ENCODE results near the gene ALDH4A1. TPM values are rescaled to one million over a fixed set of nuclear protein-coding genes. Genes with fewer than 3 reads are reported as not detected.

ALDH4A1 gene
- total RNA-seq, 1 experiment from 2014 or later, result 31.0 TPM

DNA sequence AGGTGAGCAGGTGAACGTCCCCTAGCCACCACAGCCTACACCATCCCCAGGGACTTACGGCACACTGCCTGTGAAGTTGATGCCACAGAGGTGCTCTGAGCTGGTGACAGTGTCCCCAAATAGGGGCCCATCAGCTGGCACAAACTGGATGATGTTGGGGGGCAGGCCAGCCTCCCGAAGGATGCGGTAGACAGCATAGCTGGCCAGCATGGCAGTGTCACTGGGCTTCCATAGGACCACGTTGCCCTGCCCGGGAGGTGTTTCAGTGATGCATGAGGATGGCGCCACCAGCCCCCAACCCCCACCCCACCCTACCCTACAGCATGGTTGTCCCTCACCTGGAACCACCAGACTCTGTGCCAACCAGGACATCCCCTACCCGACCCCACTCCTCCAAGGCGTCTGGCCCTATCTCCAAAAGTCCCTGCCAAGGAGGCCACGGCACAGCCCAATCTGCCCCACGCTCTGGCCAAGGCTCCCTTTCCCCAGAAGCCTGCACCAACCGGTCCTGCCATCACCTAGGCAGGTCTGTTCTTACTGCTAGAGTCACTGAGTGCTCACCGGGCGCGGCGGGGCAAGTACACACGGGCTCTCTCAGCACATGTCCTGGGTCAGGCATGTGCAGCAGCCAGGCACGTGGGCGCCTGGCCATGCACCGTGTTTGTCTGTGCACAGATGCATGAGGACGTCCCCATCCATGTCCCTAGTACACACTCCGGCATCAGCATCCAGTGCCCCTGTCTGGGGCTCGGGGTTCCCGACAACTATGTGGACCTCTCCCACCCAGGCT lies 20.5 kb downstream of the ALDH4A1 start:
- Mint-ChIP-seq H3K27ac (no peak overlapping the region), H3K27me3 (ENCODE audit: low read depth) (no peaks in the 10 kb centered on the region), H3K4me1 (no peaks in the 10 kb centered on the region; the same call in 1 of the 2 replicates), H3K9me3 (no peaks in the 10 kb centered on the region), H3K36me3 (peaks cover 6% of the 10 kb centered on the region; the same call in 1 of the 2 replicates), H3K4me3 (no peak overlapping the region)
- TF ChIP-seq, protein P1, sequence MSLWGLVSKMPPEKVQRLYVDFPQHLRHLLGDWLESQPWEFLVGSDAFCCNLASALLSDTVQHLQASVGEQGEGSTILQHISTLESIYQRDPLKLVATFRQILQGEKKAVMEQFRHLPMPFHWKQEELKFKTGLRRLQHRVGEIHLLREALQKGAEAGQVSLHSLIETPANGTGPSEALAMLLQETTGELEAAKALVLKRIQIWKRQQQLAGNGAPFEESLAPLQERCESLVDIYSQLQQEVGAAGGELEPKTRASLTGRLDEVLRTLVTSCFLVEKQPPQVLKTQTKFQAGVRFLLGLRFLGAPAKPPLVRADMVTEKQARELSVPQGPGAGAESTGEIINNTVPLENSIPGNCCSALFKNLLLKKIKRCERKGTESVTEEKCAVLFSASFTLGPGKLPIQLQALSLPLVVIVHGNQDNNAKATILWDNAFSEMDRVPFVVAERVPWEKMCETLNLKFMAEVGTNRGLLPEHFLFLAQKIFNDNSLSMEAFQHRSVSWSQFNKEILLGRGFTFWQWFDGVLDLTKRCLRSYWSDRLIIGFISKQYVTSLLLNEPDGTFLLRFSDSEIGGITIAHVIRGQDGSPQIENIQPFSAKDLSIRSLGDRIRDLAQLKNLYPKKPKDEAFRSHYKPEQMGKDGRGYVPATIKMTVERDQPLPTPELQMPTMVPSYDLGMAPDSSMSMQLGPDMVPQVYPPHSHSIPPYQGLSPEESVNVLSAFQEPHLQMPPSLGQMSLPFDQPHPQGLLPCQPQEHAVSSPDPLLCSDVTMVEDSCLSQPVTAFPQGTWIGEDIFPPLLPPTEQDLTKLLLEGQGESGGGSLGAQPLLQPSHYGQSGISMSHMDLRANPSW (CRISPR knock-in tag; conservative IDR thresholded peaks at IDR 0.05; ENCODE audit: low read depth), result no peak
- no peak for TF ChIP-seq FOXJ3 (CRISPR knock-in tag; IDR thresholded peaks at IDR 0.05; ENCODE audit: borderline replicate concordance)
- TF ChIP-seq NFE2L1 (CRISPR knock-in tag; IDR thresholded peaks at IDR 0.05), result no peak
- no peak for TF ChIP-seq NR2C2 (CRISPR knock-in tag; IDR thresholded peaks at IDR 0.05)
- TF ChIP-seq NR1H2 (CRISPR knock-in tag; IDR thresholded peaks at IDR 0.05), result no peak
- no peak for TF ChIP-seq TCF7 (CRISPR knock-in tag; IDR thresholded peaks at IDR 0.05; ENCODE audit: low read depth)
- TF ChIP-seq FOXP1 (CRISPR knock-in tag; IDR thresholded peaks at IDR 0.05; ENCODE audit: borderline replicate concordance), result no peak
- DNase-seq (ENCODE audit: low spot score) (no peak), ATAC-seq (no peak)
- CTCF ChIA-PET, result no interaction called here
- POLR2A ChIA-PET, result no interaction called here

DNA sequence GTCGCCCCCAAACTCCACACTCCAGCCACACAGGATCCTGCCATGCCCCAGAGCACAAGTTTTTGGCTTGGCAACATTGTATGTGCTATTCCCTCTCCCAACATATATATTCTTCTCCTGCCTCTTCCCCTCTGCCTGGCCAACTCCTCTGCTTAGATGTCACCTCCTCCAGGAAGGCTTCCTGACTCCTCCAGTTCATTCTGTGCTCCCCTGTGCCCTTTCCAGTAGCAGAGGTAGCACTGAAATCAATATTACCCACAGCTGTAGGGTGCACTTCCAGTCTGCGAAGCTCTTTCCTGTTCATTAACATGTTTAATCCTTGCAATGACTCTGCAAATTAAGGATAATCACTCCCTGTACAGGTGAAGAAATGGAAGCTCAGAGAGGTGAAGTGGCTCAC lies 21.2 kb downstream of the ALDH4A1 start:
- CTCF ChIA-PET, result interaction anchor here (2.0 kb wide), 1 partner anchor 32 kb away, joined by 7 read pairs; no protein-coding TSS in a partner anchor
- no peak for DNase-seq (ENCODE audit: low spot score)
- no peak for ATAC-seq
- H3K4me1 Mint-ChIP-seq, result no peaks in the 10 kb centered on the region; the same call in 1 of the 2 replicates
- TF ChIP-seq, protein P2, sequence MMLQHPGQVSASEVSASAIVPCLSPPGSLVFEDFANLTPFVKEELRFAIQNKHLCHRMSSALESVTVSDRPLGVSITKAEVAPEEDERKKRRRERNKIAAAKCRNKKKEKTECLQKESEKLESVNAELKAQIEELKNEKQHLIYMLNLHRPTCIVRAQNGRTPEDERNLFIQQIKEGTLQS (CRISPR knock-in tag; conservative IDR thresholded peaks at IDR 0.05), result no peak
- no peak for TF ChIP-seq ZNF121 (CRISPR knock-in tag; IDR thresholded peaks at IDR 0.05)
- TF ChIP-seq ZNF317 (CRISPR knock-in tag; IDR thresholded peaks at IDR 0.05; ENCODE audit: borderline replicate concordance, low read depth), result no peak
- no peak for TF ChIP-seq EMX1 (CRISPR knock-in tag; IDR thresholded peaks at IDR 0.05)
- TF ChIP-seq, protein P3, sequence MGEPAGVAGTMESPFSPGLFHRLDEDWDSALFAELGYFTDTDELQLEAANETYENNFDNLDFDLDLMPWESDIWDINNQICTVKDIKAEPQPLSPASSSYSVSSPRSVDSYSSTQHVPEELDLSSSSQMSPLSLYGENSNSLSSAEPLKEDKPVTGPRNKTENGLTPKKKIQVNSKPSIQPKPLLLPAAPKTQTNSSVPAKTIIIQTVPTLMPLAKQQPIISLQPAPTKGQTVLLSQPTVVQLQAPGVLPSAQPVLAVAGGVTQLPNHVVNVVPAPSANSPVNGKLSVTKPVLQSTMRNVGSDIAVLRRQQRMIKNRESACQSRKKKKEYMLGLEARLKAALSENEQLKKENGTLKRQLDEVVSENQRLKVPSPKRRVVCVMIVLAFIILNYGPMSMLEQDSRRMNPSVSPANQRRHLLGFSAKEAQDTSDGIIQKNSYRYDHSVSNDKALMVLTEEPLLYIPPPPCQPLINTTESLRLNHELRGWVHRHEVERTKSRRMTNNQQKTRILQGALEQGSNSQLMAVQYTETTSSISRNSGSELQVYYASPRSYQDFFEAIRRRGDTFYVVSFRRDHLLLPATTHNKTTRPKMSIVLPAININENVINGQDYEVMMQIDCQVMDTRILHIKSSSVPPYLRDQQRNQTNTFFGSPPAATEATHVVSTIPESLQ (CRISPR knock-in tag; IDR thresholded peaks at IDR 0.05), result no peak
- TF ChIP-seq CREM (CRISPR knock-in tag; IDR thresholded peaks at IDR 0.05), result no peak
- TF ChIP-seq NR2C2 (CRISPR knock-in tag; IDR thresholded peaks at IDR 0.05), result no peak
- TF ChIP-seq, protein P4, sequence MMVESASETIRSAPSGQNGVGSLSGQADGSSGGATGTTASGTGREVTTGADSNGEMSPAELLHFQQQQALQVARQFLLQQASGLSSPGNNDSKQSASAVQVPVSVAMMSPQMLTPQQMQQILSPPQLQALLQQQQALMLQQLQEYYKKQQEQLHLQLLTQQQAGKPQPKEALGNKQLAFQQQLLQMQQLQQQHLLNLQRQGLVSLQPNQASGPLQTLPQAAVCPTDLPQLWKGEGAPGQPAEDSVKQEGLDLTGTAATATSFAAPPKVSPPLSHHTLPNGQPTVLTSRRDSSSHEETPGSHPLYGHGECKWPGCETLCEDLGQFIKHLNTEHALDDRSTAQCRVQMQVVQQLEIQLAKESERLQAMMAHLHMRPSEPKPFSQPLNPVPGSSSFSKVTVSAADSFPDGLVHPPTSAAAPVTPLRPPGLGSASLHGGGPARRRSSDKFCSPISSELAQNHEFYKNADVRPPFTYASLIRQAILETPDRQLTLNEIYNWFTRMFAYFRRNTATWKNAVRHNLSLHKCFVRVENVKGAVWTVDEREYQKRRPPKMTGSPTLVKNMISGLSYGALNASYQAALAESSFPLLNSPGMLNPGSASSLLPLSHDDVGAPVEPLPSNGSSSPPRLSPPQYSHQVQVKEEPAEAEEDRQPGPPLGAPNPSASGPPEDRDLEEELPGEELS (CRISPR knock-in tag; IDR thresholded peaks at IDR 0.05), result no peak
- TF ChIP-seq, protein P5, sequence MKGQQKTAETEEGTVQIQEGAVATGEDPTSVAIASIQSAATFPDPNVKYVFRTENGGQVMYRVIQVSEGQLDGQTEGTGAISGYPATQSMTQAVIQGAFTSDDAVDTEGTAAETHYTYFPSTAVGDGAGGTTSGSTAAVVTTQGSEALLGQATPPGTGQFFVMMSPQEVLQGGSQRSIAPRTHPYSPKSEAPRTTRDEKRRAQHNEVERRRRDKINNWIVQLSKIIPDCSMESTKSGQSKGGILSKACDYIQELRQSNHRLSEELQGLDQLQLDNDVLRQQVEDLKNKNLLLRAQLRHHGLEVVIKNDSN (CRISPR knock-in tag; IDR thresholded peaks at IDR 0.05), result no peak
- TF ChIP-seq, protein P6, sequence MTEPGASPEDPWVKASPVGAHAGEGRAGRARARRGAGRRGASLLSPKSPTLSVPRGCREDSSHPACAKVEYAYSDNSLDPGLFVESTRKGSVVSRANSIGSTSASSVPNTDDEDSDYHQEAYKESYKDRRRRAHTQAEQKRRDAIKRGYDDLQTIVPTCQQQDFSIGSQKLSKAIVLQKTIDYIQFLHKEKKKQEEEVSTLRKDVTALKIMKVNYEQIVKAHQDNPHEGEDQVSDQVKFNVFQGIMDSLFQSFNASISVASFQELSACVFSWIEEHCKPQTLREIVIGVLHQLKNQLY (CRISPR knock-in tag; IDR thresholded peaks at IDR 0.05), result no peak
- no peak for TF ChIP-seq PRRX2 (CRISPR knock-in tag; IDR thresholded peaks at IDR 0.05)
- H3K36me3 Mint-ChIP-seq, result peaks cover 6% of the 10 kb centered on the region; the same call in 1 of the 2 replicates
- POLR2A ChIA-PET, result no interaction called here
- H3K4me3 Mint-ChIP-seq, result no peak overlapping the region
- no peak overlapping the region for H3K27ac Mint-ChIP-seq
- no peaks in the 10 kb centered on the region for H3K9me3 Mint-ChIP-seq
- no peaks in the 10 kb centered on the region for H3K27me3 Mint-ChIP-seq (ENCODE audit: low read depth)
